A549 treated with dexamethasone at 1 μM for 4 hours (cell line): Measurements from ENCODE around the gene MAMSTR. TPM values are rescaled to one million over a fixed set of nuclear protein-coding genes. Genes with fewer than 3 reads are reported as not detected.

Source experiments
- total RNA-seq: library from RNA; stranded (reverse); fragments of 200-300 nt; extraction: Qiagen RNA extraction; gene quantifications from 5 replicates; pipeline ENCODE4 v1.2.3, GENCODE V29; 2022

The MAMSTR gene, protein sequence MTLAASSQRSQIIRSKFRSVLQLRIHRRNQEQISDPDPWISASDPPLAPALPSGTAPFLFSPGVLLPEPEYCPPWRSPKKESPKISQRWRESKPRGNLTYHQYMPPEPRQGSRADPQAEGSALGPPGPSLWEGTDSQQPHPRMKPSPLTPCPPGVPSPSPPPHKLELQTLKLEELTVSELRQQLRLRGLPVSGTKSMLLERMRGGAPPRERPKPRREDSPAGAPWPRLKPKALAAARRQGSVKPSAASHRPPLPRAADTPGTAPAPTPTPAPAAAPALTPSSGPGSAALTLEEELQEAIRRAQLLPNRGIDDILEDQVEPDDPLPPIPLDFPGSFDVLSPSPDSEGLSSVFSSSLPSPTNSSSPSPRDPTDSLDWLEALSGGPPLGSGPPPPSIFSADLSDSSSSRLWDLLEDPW
- total RNA-seq: 0.30 to 0.66 TPM (median 0.33 TPM) in 5 replicates

DNA sequence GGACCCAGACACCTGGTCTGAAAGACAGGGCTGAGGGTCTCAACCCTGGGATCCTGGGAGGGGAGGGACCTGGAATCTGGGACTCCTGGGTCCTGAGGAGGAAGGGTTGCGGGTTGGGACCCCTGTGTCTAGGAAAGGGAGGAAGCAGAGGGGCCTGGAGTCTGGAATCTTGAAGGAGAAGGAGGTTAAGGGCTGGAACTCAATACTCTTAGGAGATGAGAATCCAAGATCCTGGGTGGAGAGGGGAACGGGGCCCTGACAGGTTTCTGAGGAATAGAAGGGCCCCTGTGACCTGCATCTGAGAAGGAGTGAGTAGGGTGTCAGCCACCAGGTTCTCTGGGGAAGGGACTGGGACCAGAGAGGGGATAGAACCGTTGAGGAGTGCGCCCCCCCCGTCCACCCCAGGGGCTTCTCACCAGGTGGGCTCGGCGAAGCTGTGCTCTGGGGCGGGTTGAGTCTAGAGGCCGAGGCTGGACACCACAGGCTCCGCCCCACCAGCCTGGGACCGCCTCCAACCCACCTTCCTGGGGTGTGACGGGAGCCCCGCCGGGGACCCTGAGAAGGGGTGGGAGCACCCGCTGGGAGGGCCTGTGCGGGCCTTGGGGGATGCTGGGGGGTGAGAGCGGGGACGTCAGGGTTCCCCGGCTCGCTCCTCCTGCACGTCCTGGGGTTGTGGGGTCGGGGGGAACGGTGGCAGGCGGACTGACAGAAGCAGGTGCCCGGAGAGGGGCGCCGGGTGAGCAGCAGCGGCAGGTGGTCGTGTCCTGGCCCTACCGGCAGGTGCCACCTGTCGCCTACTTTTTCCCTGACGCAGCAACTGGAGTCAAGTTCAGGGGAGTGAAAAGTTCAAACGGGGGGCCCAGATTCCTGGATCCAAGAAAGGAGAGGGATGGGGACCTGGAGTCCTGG lies at the start of gene MAMSTR:
Gene MAMSTR, minus strand, starts transcription at position 463 of the 909 bp plus-strand sequence. CDS start 694 bp downstream, outside the sequence.

DNA sequence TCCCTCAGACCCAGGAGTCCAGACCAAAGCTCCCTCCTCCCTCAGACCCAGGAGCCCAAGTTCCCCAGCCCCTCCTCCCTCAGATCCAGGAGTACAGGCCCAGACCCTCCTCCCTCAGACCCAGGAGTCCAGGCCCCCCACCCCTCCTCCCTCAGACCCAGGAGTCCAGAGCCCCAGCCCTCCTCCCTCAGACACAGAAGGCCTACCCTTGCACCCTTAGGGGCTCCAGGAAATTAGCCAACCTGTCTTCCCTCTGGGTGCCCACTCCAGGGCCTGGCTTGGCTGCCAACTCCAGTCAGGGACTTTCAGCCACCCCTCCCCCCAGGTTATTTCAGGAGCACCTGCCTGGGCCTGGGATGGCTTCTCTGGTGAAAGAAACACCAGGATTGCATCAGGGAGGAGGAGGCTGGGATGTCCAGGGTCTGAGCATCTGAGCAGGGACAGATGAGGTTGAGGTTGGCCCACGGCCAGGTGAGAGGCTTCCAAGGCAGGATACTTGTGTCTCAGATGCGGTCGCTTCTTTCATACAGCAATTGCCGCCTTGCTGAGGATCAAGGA lies 35.6 kb upstream of the MAMSTR start, which contains the start of gene FGF21:
Gene FGF21, plus strand, starts transcription at position 441 of the 558 bp plus-strand sequence. CDS start 713 bp downstream, outside the sequence.

DNA sequence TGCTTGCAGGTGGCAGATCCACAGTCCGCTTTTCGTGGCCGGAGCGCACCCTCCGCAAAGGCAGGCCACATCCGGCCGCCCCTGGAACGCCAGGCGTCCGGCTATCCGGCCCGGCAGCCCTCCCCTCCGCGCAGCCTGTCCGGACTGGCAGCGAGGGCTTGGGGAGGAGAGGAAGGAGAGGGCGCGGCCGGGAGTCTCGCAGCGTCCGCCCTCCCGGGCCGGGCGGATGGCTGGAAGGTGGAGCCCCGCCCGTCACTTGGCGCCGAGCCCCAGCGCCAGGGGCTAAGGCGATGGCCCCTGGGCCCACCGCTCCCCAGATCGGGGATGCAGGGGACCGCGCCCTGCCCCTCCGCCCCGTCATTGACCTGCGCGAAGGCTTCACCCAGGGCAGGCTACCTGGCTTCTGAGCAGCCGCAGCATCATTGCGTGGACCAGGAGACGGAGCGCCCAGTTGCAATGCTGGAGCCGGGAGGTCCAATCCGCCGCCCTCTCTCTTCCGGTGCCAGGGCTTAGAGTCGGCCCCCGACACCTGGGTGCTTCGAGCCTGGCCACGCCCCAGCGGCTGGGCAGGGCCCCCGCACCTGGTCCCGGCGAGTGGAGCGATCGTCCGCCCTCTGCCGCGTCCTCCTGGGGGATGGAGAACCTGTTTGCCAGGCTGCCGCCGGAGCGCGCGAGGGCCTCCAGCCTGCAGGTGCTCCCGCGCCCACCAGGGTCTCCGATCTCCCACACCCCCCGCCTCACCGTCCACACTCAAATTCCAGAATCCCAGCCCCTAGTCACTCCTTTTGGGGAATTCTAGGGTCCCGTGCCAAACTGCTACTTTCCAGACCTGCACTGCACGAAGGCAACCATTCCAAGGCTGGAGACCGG lies 33.2 kb upstream of the MAMSTR start, which contains the start of gene FUT1:
Gene FUT1, minus strand, starts transcription at position 146 of the 870 bp plus-strand sequence. CDS start 1,360 bp downstream, outside the sequence.

DNA sequence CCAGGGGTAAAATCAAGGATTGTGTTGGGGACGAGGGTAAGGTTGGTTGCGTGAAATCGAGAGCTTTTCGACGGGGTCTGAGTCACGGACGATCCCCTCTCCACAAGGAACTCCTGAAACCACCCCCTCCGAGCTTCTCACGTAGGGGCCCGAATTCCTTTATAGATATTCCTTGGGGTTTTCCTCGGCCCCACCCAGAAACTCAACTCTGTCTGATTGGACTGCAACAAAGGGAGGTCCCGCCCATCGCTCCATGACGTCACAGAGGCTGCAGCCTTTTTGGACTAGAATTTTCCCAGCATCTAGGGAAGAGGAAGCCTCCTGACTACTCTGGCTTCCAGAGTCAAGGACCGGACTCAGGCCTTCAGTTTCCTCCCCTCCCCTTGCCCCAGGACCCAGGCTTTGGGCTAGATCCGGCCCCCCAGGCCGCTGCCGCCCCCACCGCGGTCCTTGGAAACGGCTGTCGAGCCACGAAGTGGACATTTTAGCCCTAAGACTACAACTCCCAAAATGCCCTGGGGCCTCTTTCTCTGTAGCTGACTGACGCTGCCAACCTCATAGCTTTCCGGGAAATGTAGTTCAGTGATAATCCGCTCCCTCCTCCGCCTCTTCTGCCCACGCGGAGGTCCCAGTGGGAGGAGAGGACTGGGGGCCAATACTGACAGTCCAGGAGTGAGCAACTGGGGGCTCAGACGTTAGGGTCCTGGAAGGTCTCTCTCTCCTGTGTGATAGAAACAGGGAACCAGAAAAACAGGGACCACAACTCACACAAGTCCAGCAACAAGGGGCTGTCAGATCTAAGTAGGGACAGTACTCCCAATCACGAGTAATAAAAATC lies 27.4 kb upstream of the MAMSTR start, which contains the start of gene IZUMO1:
Gene IZUMO1, minus strand, starts transcription at position 172 of the 838 bp plus-strand sequence. CDS start 1,050 bp downstream, outside the sequence.

DNA sequence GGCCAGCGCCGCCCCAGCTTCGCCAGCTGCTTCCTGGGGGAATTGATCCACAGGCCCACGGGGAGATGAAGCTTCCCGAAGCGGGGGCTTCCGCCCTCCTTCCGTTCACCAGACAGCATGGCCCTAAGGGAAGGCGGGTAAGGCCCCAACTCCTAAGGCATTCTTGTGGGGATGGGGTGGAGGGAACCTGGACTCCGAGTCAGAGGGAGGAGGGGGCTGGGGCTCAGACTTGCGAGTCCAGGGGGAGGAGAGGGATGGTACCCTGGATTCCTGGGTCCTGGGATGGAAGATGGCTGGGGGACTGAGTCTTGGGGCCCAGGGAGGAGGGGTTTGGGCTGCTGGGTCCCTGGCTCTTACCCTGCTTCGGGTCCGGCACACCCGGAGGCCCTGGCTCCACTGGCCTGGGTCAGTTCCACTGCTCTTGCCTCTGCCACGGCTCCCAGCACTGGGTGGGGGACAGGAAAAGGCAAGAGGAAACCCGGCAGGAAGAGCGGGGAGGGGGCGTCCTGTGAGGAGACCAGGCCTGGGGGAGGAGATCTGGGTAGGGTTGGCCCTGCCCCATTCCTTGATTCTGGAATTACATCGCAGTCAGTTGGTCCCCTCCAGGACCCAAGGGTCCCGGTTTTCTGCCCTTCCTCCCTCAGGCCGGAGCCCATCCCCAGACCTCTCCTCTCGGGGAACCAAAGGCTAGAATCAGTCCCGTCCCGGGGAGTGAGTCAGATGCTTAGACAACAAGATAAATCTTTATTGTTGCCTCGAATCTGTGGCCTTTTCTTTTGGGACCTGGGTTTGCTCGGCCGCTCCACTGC lies 20.8 kb upstream of the MAMSTR start, which contains the start of gene RASIP1:
Gene RASIP1, minus strand, starts transcription at position 447 of the 809 bp plus-strand sequence. Its CDS starts 328 bp downstream, at position 119.

DNA sequence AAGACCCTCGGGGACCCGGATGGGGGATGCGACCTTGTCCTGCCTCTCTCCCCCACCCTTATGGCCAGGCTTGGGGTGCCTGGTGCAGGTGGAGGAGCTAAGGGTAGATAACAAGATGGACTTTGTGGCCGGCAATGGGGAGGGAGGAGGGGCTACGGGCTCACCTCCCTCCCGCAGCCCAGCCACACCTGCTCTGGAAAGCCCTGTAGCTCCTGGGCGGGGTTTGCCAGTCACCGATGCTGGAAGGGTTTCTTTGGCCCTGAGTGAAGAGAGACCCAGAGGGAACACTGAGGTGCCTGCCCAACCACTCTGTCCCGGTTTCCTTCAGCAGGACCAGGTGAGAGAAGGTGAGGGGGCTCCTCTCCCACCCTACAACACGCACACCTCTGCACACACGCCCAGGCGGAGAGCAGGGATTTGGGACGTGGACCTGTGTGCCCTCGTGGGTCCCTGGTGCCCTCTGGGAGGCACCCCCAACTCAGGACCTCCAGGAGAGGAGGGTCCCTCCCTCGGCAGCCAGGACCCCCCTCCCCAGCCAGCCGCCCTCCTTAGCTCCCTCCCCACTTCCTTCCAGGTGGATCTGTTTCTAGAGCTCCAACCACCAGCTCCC lies 23.7 kb downstream of the MAMSTR start, which contains the start of gene FUT2:
Gene FUT2, plus strand, starts transcription at position 229 of the 610 bp plus-strand sequence. CDS start 6,986 bp downstream, outside the sequence.

DNA sequence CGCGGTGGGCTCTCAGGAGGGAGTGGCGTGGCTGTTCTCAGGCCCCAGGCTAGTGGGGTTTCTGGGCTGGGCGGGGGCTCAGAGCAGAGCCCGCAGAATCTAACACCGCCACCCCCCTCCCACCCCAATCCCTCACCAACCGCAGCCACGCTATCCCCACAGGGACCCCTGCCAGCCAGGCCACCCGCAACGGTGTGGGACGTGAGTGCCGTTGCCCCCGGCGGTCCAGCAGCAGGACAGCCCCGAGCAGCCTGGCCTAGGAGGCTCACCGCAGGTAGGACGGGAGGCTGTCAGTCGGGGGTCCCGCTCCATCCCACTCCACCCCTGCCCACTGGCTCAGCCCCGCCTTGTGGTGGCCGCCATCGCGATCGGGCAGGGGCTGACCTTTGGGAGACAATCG lies 46.5 kb downstream of the MAMSTR start, which contains the start of gene NTN5:
Gene NTN5, minus strand, starts transcription at position 24 of the 400 bp plus-strand sequence. CDS start 2,031 bp downstream, outside the sequence.

Other genes with a start within 250 kb of the MAMSTR start
- 2.2 to 5.3 TPM (median 4.8 TPM) in 5 replicates for gene LMTK3, start 207.9 kb downstream of the MAMSTR start, total RNA-seq
- 11.9 to 18.4 TPM (median 17.2 TPM) in 5 replicates for gene SULT2B1, start 167.6 kb downstream of the MAMSTR start, total RNA-seq
- gene SPACA4, start 113.0 kb downstream of the MAMSTR start, total RNA-seq: 0.08 to 0.11 TPM in 2 of 5 replicates, not detected in the others
- gene FAM83E, start 104.6 kb downstream of the MAMSTR start, total RNA-seq: 0.12 to 0.40 TPM (median 0.18 TPM) in 5 replicates
- gene RPL18, start 100.5 kb downstream of the MAMSTR start, total RNA-seq: 2,904 to 3,740 TPM (median 3,069 TPM) in 5 replicates
- gene SPHK2, start 100.2 kb downstream of the MAMSTR start, total RNA-seq: 10.1 to 17.1 TPM (median 15.9 TPM) in 5 replicates
- 1.5 to 2.7 TPM (median 1.7 TPM) in 5 replicates for gene DBP, start 82.3 kb downstream of the MAMSTR start, total RNA-seq
- 7.6 to 13.1 TPM (median 9.9 TPM) in 5 replicates for gene CA11, start 73.5 kb downstream of the MAMSTR start, total RNA-seq
- 0.07 to 0.29 TPM (median 0.19 TPM) in 5 replicates for gene NTN5, start 46.7 kb downstream of the MAMSTR start, total RNA-seq
- not detected in 5 replicates for gene FUT2, start 23.8 kb downstream of the MAMSTR start, total RNA-seq
- gene RASIP1, start 20.9 kb upstream of the MAMSTR start, total RNA-seq: 0.29 to 0.98 TPM (median 0.54 TPM) in 5 replicates
- gene IZUMO1, start 27.2 kb upstream of the MAMSTR start, total RNA-seq: not detected in 5 replicates
- 0.07 to 0.11 TPM (median 0.08 TPM) in 5 replicates for gene FUT1, start 32.9 kb upstream of the MAMSTR start, total RNA-seq
- gene FGF21, start 35.8 kb upstream of the MAMSTR start, total RNA-seq: not detected in 5 replicates
- gene BCAT2, start 91.3 kb upstream of the MAMSTR start, total RNA-seq: 48.8 to 56.6 TPM (median 56.3 TPM) in 5 replicates
- gene HSD17B14, start 116.8 kb upstream of the MAMSTR start, total RNA-seq: 12.1 to 15.5 TPM (median 13.1 TPM) in 5 replicates
- gene PLEKHA4, start 148.9 kb upstream of the MAMSTR start, total RNA-seq: 1.3 to 1.5 TPM (median 1.4 TPM) in 5 replicates
- gene PPP1R15A, start 152.7 kb upstream of the MAMSTR start, total RNA-seq: 76.6 to 102 TPM (median 92.1 TPM) in 5 replicates
- not detected in 5 replicates for gene TULP2, start 179.0 kb upstream of the MAMSTR start, total RNA-seq
- gene NUCB1, start 180.6 kb upstream of the MAMSTR start, total RNA-seq: 182 to 210 TPM (median 199 TPM) in 5 replicates
- gene DHDH, start 214.0 kb upstream of the MAMSTR start, total RNA-seq: 0.62 to 1.5 TPM (median 1.2 TPM) in 5 replicates
- 254 to 381 TPM (median 326 TPM) in 5 replicates for gene BAX, start 235.2 kb upstream of the MAMSTR start, total RNA-seq
- 16,748 to 23,741 TPM (median 18,953 TPM) in 5 replicates for gene FTL, start 245.6 kb upstream of the MAMSTR start, total RNA-seq